Subcutaneous abdominal adipose tissue (tissue), 5 donors: ENCODE results near the gene PPP1R10.
"Not testable (repeated sequence)": the region's sequence is repeated elsewhere in the genome, so short reads cannot be mapped to it uniquely, and the experiment has no call there.

ENCODE experiments used
- H3K27ac ChIP-seq: one replicate; pipeline ENCODE4 v1.7.0; 2013; ENCODE audit warnings: low read depth, mild to moderate bottlenecking, inconsistent platforms, low read length, moderate library complexity
- H3K27me3 ChIP-seq, 5 donors: one replicate each; pipeline ENCODE4 v1.7.0; 2013; ENCODE audit warnings: low read length in 5 of 5, inconsistent platforms in 1 of 5; ENCODE audit not compliant: control insufficient read depth in 5 of 5, insufficient read depth in 4 of 5
- H3K36me3 ChIP-seq, 5 donors: one replicate each; pipeline ENCODE4 v1.7.0; 2013; ENCODE audit warnings: low read length in 5 of 5; ENCODE audit not compliant: control insufficient read depth in 5 of 5, insufficient read depth in 5 of 5
- H3K4me1 ChIP-seq, 5 donors: one replicate each; pipeline ENCODE4 v1.7.0; 2013; ENCODE audit warnings: low read length in 5 of 5, mild to moderate bottlenecking in 3 of 5, moderate library complexity in 1 of 5; ENCODE audit not compliant: control insufficient read depth in 5 of 5, insufficient read depth in 5 of 5
- H3K4me3 ChIP-seq, 5 donors: one replicate each; pipeline ENCODE4 v1.7.0; 2013; ENCODE audit warnings: low read length in 5 of 5, low read depth in 1 of 5
- H3K9ac ChIP-seq, 5 donors: one replicate each; pipeline ENCODE4 v1.7.0; 2013; ENCODE audit warnings: low read length in 5 of 5, mild to moderate bottlenecking in 4 of 5, moderate library complexity in 3 of 5
- H3K9me3 ChIP-seq, 5 donors: one replicate each; pipeline ENCODE4 v1.7.0; 2013; ENCODE audit warnings: low read length in 5 of 5; ENCODE audit not compliant: control insufficient read depth in 5 of 5
- donor health status: healthy.
- donor health status: healthy.
- donor health status: healthy.
- donor health status: healthy.
- donor health status: healthy.

The PPP1R10 gene

GRCh38 chr6:30616811-30617564 is at the start of gene PPP1R10:
Gene PPP1R10, minus strand, starts transcription at chr6:30617243. Its CDS starts 7,299 bp downstream, at chr6:30609944.
- Histone ChIP-seq H3K9me3 (no peaks in the 10 kb centered on the region), H3K4me3 (peak within 1 kb of the TSS; percentile 82 to 100 (median 100)), H3K27me3 (no peaks in the 10 kb centered on the region), H3K9ac (peak within 1 kb of the TSS; percentile 96 to 100 (median 98)), H3K36me3 (peaks cover 0 to 35% (median 23%) of the 10 kb centered on the region in 5 donors), H3K27ac (peak within 1 kb of the TSS; percentile 99), H3K4me1 (peaks cover 10 to 44% (median 38%) of the 10 kb centered on the region in 5 donors)

- not testable (repeated sequence) for H3K27ac ChIP-seq, H3K27me3 ChIP-seq, H3K4me3 ChIP-seq, H3K9me3 ChIP-seq, H3K9ac ChIP-seq, H3K4me1 ChIP-seq
- peaks cover 21 to 86% (median 71%) of the 10 kb centered on the region in 5 donors for H3K36me3 ChIP-seq
Observed at GRCh38 chr6:30666300-30666699, 49.3 kb upstream of the PPP1R10 start.

- Histone ChIP-seq H3K4me1 (no peaks in the 10 kb centered on the region), H3K36me3 (peaks cover 21 to 83% (median 70%) of the 10 kb centered on the region in 5 donors), H3K9ac (no peak overlapping the region), H3K9me3 (no peaks in the 10 kb centered on the region), H3K4me3 (no peak overlapping the region), H3K27me3 (no peaks in the 10 kb centered on the region), H3K27ac (no peak overlapping the region)
Observed at GRCh38 chr6:30664994-30665767, 48.1 kb upstream of the PPP1R10 start.

- H3K27me3 ChIP-seq, H3K4me3 ChIP-seq, H3K9ac ChIP-seq, H3K27ac ChIP-seq, H3K9me3 ChIP-seq, H3K4me1 ChIP-seq: not testable (repeated sequence)
- peaks cover 6 to 94% (median 89%) of the 10 kb centered on the region in 5 donors for H3K36me3 ChIP-seq
Observed at GRCh38 chr6:30657922-30658321, 40.9 kb upstream of the PPP1R10 start.

GRCh38 chr6:30657454-30657853 is 40.4 kb upstream of the PPP1R10 start:
- peaks cover 0 to 4% (median 0%) of the 10 kb centered on the region in 5 donors for H3K4me1 ChIP-seq
- peaks cover 6 to 94% (median 89%) of the 10 kb centered on the region in 5 donors for H3K36me3 ChIP-seq
- H3K27ac ChIP-seq, result no peak overlapping the region
- H3K9ac ChIP-seq, result no peak overlapping the region
- no peak overlapping the region for H3K4me3 ChIP-seq
- H3K9me3 ChIP-seq, result no peaks in the 10 kb centered on the region
- no peaks in the 10 kb centered on the region for H3K27me3 ChIP-seq

- Histone ChIP-seq H3K4me1 (peaks cover 0 to 4% (median 0%) of the 10 kb centered on the region in 5 donors), H3K36me3 (peaks cover 5 to 94% (median 88%) of the 10 kb centered on the region in 5 donors), H3K9me3 (no peaks in the 10 kb centered on the region), H3K27ac (no peak overlapping the region), H3K9ac (no peak overlapping the region), H3K27me3 (no peaks in the 10 kb centered on the region), H3K4me3 (no peak overlapping the region)
Observed at GRCh38 chr6:30656513-30656912, 39.5 kb upstream of the PPP1R10 start.

- Histone ChIP-seq H3K36me3 (peaks cover 5 to 98% (median 92%) of the 10 kb centered on the region in 5 donors), H3K9me3 (no peaks in the 10 kb centered on the region), H3K9ac (no peak overlapping the region), H3K4me1 (peaks cover 0 to 4% (median 0%) of the 10 kb centered on the region in 5 donors), H3K27ac (no peak overlapping the region), H3K27me3 (no peaks in the 10 kb centered on the region), H3K4me3 (no peak overlapping the region)
Observed at GRCh38 chr6:30655743-30656094, 38.7 kb upstream of the PPP1R10 start.

GRCh38 chr6:30654798-30655742 is 38.0 kb upstream of the PPP1R10 start:
- Histone ChIP-seq H3K27ac (no peak overlapping the region), H3K4me3 (no peak overlapping the region), H3K36me3 (peaks cover 5 to 95% (median 88%) of the 10 kb centered on the region in 5 donors), H3K27me3 (no peaks in the 10 kb centered on the region), H3K4me1 (peaks cover 0 to 4% (median 0%) of the 10 kb centered on the region in 5 donors), H3K9ac (peak overlapping the region in 1 of 5 donors; percentile 74), H3K9me3 (no peaks in the 10 kb centered on the region)

- H3K4me3 ChIP-seq, result no peak overlapping the region
- no peaks in the 10 kb centered on the region for H3K9me3 ChIP-seq
- H3K27me3 ChIP-seq, result no peaks in the 10 kb centered on the region
- H3K27ac ChIP-seq, result no peak overlapping the region
- H3K36me3 ChIP-seq, result peaks cover 5 to 56% (median 53%) of the 10 kb centered on the region in 5 donors
- H3K4me1 ChIP-seq, result peaks cover 6 to 17% (median 15%) of the 10 kb centered on the region in 5 donors
- no peak overlapping the region for H3K9ac ChIP-seq
Observed at GRCh38 chr6:30651143-30651542, 34.1 kb upstream of the PPP1R10 start.
